GM12878 (cell line): ENCODE results near the gene METTL1. TPM values are rescaled to one million over a fixed set of nuclear protein-coding genes. Genes with fewer than 3 reads are reported as not detected.

Experiments
- microRNA-seq: library from miRNA; unstranded; fragments of <30 nt; microRNA quantifications from one replicate; pipeline ENCODE4, GENCODE V29; 2018
- polyA plus RNA-seq, 11 experiments: library from polyadenylated mRNA; depleted of rRNA in 4 of 11; unstranded in 6 of 11; stranded (reverse) in 5 of 11; fragments of >200 nt; fragmentation: Nextera tagmentation in 4 of 11; fragmentation: Illumina TruSeq in 1 of 11; extraction: Ambion mirVana in 4 of 11; extraction: Trizol in 1 of 11; gene quantifications; 1 replicate in 1 of 11; 2 replicates in 10 of 11; pipeline versions ENCODE4 v1.2.1 to v1.2.3, GENCODE V29; 2011 to 2016; ENCODE audit warnings: inconsistent platforms in 2 of 11, missing spikeins in 2 of 11, low read depth in 1 of 11
- small RNA-seq: library from RNA; depleted of rRNA; stranded (forward); fragments of <200 nt; gene quantifications from one replicate; pipeline ENCODE3, GENCODE V24; 2014
- total RNA-seq, 4 experiments: library from RNA; depleted of rRNA in 3 of 4; stranded (reverse); fragments of >200 nt in 3 of 4; fragmentation: Illumina TruSeq in 1 of 4; extraction: Trizol in 1 of 4; gene quantifications; 2 replicates each; pipeline versions ENCODE4 v1.2.1 to v1.2.3, GENCODE V29; 2013 to 2021

The METTL1 gene
- total and polyA plus RNA-seq, 10 of the 15 experiments (the other 5 are each of a cell fraction or from before 2014, with no cell fraction given), result 11.3 to 44.3 (median 30.6) TPM

Small RNA genes lying within 50 kb of the gene (microRNA-seq; reads per million reads assigned to microRNA genes)
- gene MIR6759, result not detected

Small RNA genes lying within 50 kb of the gene (small RNA-seq; reads per million reads assigned to genes)
- gene RNU6-1083P, result not detected

Other genes starting within 250 kb of the METTL1 start
Only the 7 nearest of the 18 such genes appear.
- gene AGAP2, start 33.4 kb downstream of the METTL1 start, total RNA-seq (2014; rRNA removed), result 11.1 and 14.1 TPM in 2 replicates
- 10.2 and 13.9 TPM in 2 replicates for gene AGAP2, start 33.4 kb downstream of the METTL1 start, total RNA-seq (2014; rRNA removed; fragmentation: Illumina TruSeq; extraction: Trizol)
- 17.9 and 19.8 TPM in 2 replicates for gene AGAP2, start 33.4 kb downstream of the METTL1 start, total RNA-seq (2021)
- gene AGAP2, start 33.4 kb downstream of the METTL1 start, polyA plus RNA-seq (2011; rRNA removed), result 11.6 and 13.9 TPM in 2 replicates
- 6.8 and 10.6 TPM in 2 replicates for gene AGAP2, start 33.4 kb downstream of the METTL1 start, polyA plus RNA-seq (2014; fragmentation: Illumina TruSeq; extraction: Trizol)
- gene AGAP2, start 33.4 kb downstream of the METTL1 start, polyA plus RNA-seq (2014; fragmentation: Nextera tagmentation; extraction: Ambion mirVana), result under 1 TPM; 0.29 to 0.47 TPM
- 11.3 and 13.6 TPM in 2 replicates for gene AGAP2, start 33.4 kb downstream of the METTL1 start, polyA plus RNA-seq (2014; rRNA removed)
- gene AGAP2, start 33.4 kb downstream of the METTL1 start, polyA plus RNA-seq (2016; fragmentation: Nextera tagmentation; extraction: Ambion mirVana), result 1 to 10 TPM; 2.5 to 2.8 TPM
- 24.8 and 32.7 TPM in 2 replicates for gene TSPAN31, start 27.1 kb downstream of the METTL1 start, total RNA-seq (2014; rRNA removed)
- gene TSPAN31, start 27.1 kb downstream of the METTL1 start, total RNA-seq (2014; rRNA removed; fragmentation: Illumina TruSeq; extraction: Trizol), result 18.8 and 21.7 TPM in 2 replicates
- gene TSPAN31, start 27.1 kb downstream of the METTL1 start, total RNA-seq (2021), result 11.8 and 13.8 TPM in 2 replicates
- 32.2 and 40.4 TPM in 2 replicates for gene TSPAN31, start 27.1 kb downstream of the METTL1 start, polyA plus RNA-seq (2011; rRNA removed)
- gene TSPAN31, start 27.1 kb downstream of the METTL1 start, polyA plus RNA-seq (2014; fragmentation: Illumina TruSeq; extraction: Trizol), result 24.7 and 27.0 TPM in 2 replicates
- gene TSPAN31, start 27.1 kb downstream of the METTL1 start, polyA plus RNA-seq (2014; fragmentation: Nextera tagmentation; extraction: Ambion mirVana), result 10 to 100 TPM; 23.4 to 25.1 TPM
- 19.0 and 20.8 TPM in 2 replicates for gene TSPAN31, start 27.1 kb downstream of the METTL1 start, polyA plus RNA-seq (2014; rRNA removed)
- gene TSPAN31, start 27.1 kb downstream of the METTL1 start, polyA plus RNA-seq (2016; fragmentation: Nextera tagmentation; extraction: Ambion mirVana), result 10 to 100 TPM; 27.7 to 30.0 TPM
- gene CDK4, start 19.8 kb downstream of the METTL1 start, total RNA-seq (2014; rRNA removed), result 201 and 202 TPM in 2 replicates
- 116 and 120 TPM in 2 replicates for gene CDK4, start 19.8 kb downstream of the METTL1 start, total RNA-seq (2014; rRNA removed; fragmentation: Illumina TruSeq; extraction: Trizol)
- 189 TPM in 2 replicates for gene CDK4, start 19.8 kb downstream of the METTL1 start, total RNA-seq (2021)
- 155 and 251 TPM in 2 replicates for gene CDK4, start 19.8 kb downstream of the METTL1 start, polyA plus RNA-seq (2011; rRNA removed)
- 213 and 240 TPM in 2 replicates for gene CDK4, start 19.8 kb downstream of the METTL1 start, polyA plus RNA-seq (2014; fragmentation: Illumina TruSeq; extraction: Trizol)
- 10 to 100 TPM; 26.1 to 45.7 TPM for gene CDK4, start 19.8 kb downstream of the METTL1 start, polyA plus RNA-seq (2014; fragmentation: Nextera tagmentation; extraction: Ambion mirVana)
- gene CDK4, start 19.8 kb downstream of the METTL1 start, polyA plus RNA-seq (2014; rRNA removed), result 237 and 311 TPM in 2 replicates
- 100 to 1,000 TPM; 344 to 385 TPM for gene CDK4, start 19.8 kb downstream of the METTL1 start, polyA plus RNA-seq (2016; fragmentation: Nextera tagmentation; extraction: Ambion mirVana)
- 15.6 and 17.6 TPM in 2 replicates for gene MARCHF9, start 17.0 kb downstream of the METTL1 start, total RNA-seq (2014; rRNA removed)
- gene MARCHF9, start 17.0 kb downstream of the METTL1 start, total RNA-seq (2014; rRNA removed; fragmentation: Illumina TruSeq; extraction: Trizol), result 10.3 and 10.4 TPM in 2 replicates
- gene MARCHF9, start 17.0 kb downstream of the METTL1 start, total RNA-seq (2021), result 25.5 and 26.7 TPM in 2 replicates
- gene MARCHF9, start 17.0 kb downstream of the METTL1 start, polyA plus RNA-seq (2011; rRNA removed), result 11.1 and 16.6 TPM in 2 replicates
- 17.9 and 20.6 TPM in 2 replicates for gene MARCHF9, start 17.0 kb downstream of the METTL1 start, polyA plus RNA-seq (2014; fragmentation: Illumina TruSeq; extraction: Trizol)
- 1 to 10 TPM; 2.4 to 5.1 TPM for gene MARCHF9, start 17.0 kb downstream of the METTL1 start, polyA plus RNA-seq (2014; fragmentation: Nextera tagmentation; extraction: Ambion mirVana)
- 29.3 and 32.3 TPM in 2 replicates for gene MARCHF9, start 17.0 kb downstream of the METTL1 start, polyA plus RNA-seq (2014; rRNA removed)
- gene MARCHF9, start 17.0 kb downstream of the METTL1 start, polyA plus RNA-seq (2016; fragmentation: Nextera tagmentation; extraction: Ambion mirVana), result 1 to 10 TPM; 3.3 to 4.0 TPM
- 0.79 and 0.87 TPM in 2 replicates for gene CYP27B1, start 5.0 kb downstream of the METTL1 start, total RNA-seq (2014; rRNA removed)
- gene CYP27B1, start 5.0 kb downstream of the METTL1 start, total RNA-seq (2014; rRNA removed; fragmentation: Illumina TruSeq; extraction: Trizol), result 0.41 and 0.72 TPM in 2 replicates
- 1.0 and 2.7 TPM in 2 replicates for gene CYP27B1, start 5.0 kb downstream of the METTL1 start, total RNA-seq (2021)
- 1.8 and 2.0 TPM in 2 replicates for gene CYP27B1, start 5.0 kb downstream of the METTL1 start, polyA plus RNA-seq (2011; rRNA removed)
- 0.57 and 1.2 TPM in 2 replicates for gene CYP27B1, start 5.0 kb downstream of the METTL1 start, polyA plus RNA-seq (2014; fragmentation: Illumina TruSeq; extraction: Trizol)
- gene CYP27B1, start 5.0 kb downstream of the METTL1 start, polyA plus RNA-seq (2014; fragmentation: Nextera tagmentation; extraction: Ambion mirVana), result under 1 TPM; 0.10 to 0.35 TPM
- 1.8 and 1.9 TPM in 2 replicates for gene CYP27B1, start 5.0 kb downstream of the METTL1 start, polyA plus RNA-seq (2014; rRNA removed)
- gene CYP27B1, start 5.0 kb downstream of the METTL1 start, polyA plus RNA-seq (2016; fragmentation: Nextera tagmentation; extraction: Ambion mirVana), result 1 to 10 TPM in 1 of 2 experiments, under 1 TPM in 1; 0.95 to 1.3 TPM
- 1.9 and 2.3 TPM in 2 replicates for gene EEF1AKMT3, start 509 bp upstream of the METTL1 start, total RNA-seq (2014; rRNA removed)
- 2.8 and 2.9 TPM in 2 replicates for gene EEF1AKMT3, start 509 bp upstream of the METTL1 start, total RNA-seq (2014; rRNA removed; fragmentation: Illumina TruSeq; extraction: Trizol)
- 4.2 and 4.8 TPM in 2 replicates for gene EEF1AKMT3, start 509 bp upstream of the METTL1 start, total RNA-seq (2021)
- 8.2 and 8.8 TPM in 2 replicates for gene EEF1AKMT3, start 509 bp upstream of the METTL1 start, polyA plus RNA-seq (2011; rRNA removed)
- 3.6 and 4.9 TPM in 2 replicates for gene EEF1AKMT3, start 509 bp upstream of the METTL1 start, polyA plus RNA-seq (2014; fragmentation: Illumina TruSeq; extraction: Trizol)
- gene EEF1AKMT3, start 509 bp upstream of the METTL1 start, polyA plus RNA-seq (2014; fragmentation: Nextera tagmentation; extraction: Ambion mirVana), result 1 to 10 TPM; 1.2 to 3.1 TPM
- gene EEF1AKMT3, start 509 bp upstream of the METTL1 start, polyA plus RNA-seq (2014; rRNA removed), result 3.6 and 4.2 TPM in 2 replicates
- gene EEF1AKMT3, start 509 bp upstream of the METTL1 start, polyA plus RNA-seq (2016; fragmentation: Nextera tagmentation; extraction: Ambion mirVana), result 1 to 10 TPM; 3.5 to 3.8 TPM
- 35.2 and 36.7 TPM in 2 replicates for gene TSFM, start 10.7 kb upstream of the METTL1 start, total RNA-seq (2014; rRNA removed)
- gene TSFM, start 10.7 kb upstream of the METTL1 start, total RNA-seq (2014; rRNA removed; fragmentation: Illumina TruSeq; extraction: Trizol), result 35.1 and 38.9 TPM in 2 replicates
- 47.0 and 51.6 TPM in 2 replicates for gene TSFM, start 10.7 kb upstream of the METTL1 start, total RNA-seq (2021)
- 36.8 and 40.8 TPM in 2 replicates for gene TSFM, start 10.7 kb upstream of the METTL1 start, polyA plus RNA-seq (2011; rRNA removed)
- gene TSFM, start 10.7 kb upstream of the METTL1 start, polyA plus RNA-seq (2014; fragmentation: Illumina TruSeq; extraction: Trizol), result 44.2 and 45.7 TPM in 2 replicates
- gene TSFM, start 10.7 kb upstream of the METTL1 start, polyA plus RNA-seq (2014; fragmentation: Nextera tagmentation; extraction: Ambion mirVana), result 100 to 1,000 TPM; 113 to 132 TPM
- gene TSFM, start 10.7 kb upstream of the METTL1 start, polyA plus RNA-seq (2014; rRNA removed), result 43.0 and 46.7 TPM in 2 replicates
- gene TSFM, start 10.7 kb upstream of the METTL1 start, polyA plus RNA-seq (2016; fragmentation: Nextera tagmentation; extraction: Ambion mirVana), result 10 to 100 TPM; 96.6 to 96.8 TPM